ENCODE data around the gene AOC2.

AOC2 gene

DNA sequence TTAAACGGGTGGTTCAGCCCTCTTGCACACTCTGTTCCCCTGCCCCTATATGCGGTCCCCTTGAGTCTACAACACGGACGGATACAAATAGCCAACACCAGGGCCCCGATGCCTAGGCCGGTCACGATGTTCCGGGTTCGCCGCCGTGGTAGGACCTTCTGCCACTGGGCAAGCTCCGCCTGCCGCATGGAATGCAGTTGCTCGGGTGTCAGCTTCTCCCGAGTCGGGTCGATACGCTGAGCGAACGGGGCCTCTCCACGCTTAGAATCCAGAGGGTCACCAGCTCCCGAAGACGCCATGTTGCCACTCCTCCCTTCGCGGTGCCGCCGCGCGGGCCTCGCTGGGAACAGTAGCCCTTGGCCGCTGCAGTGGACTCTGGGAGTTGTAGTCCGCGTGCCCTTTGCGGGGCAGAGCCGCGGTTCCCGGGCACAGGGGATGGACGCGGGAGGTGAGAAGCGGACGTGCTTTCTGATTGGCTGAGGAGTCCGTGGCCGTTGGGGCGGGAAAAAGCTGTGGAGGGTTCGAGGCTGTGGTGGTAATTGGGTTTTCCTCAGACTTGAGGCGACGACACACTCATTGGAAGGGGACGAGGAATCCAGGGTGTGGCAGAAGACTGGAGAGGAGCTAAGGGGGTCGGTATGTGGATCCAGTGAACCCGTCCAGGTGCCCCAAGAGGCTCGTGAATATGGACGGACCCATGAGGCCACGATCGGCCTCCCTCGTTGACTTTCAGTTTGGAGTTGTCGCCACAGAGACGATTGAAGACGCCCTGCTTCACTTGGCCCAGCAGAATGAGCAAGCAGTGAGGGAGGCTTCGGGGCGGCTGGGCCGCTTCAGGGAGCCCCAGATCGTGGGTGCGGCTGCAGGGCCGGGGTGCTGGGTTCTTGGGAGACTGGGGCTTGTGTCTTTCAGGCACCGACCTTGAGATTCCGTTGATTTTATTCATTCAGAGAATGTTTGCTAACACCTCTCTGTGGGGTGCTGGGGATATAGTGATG is 45.7 kb upstream of the AOC2 start, which contains the start of the genes CNTD1 and COA3:
Gene CNTD1 (plus strand): TSS at position 479 of the 998 bp plus-strand sequence. CDS start 207 bp downstream, at position 686.
Gene COA3 (minus strand): TSS at position 322 of the 998 bp plus-strand sequence. CDS start 23 bp downstream, at position 299.
- TF ChIP-seq, protein P1, sequence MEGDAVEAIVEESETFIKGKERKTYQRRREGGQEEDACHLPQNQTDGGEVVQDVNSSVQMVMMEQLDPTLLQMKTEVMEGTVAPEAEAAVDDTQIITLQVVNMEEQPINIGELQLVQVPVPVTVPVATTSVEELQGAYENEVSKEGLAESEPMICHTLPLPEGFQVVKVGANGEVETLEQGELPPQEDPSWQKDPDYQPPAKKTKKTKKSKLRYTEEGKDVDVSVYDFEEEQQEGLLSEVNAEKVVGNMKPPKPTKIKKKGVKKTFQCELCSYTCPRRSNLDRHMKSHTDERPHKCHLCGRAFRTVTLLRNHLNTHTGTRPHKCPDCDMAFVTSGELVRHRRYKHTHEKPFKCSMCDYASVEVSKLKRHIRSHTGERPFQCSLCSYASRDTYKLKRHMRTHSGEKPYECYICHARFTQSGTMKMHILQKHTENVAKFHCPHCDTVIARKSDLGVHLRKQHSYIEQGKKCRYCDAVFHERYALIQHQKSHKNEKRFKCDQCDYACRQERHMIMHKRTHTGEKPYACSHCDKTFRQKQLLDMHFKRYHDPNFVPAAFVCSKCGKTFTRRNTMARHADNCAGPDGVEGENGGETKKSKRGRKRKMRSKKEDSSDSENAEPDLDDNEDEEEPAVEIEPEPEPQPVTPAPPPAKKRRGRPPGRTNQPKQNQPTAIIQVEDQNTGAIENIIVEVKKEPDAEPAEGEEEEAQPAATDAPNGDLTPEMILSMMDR (IDR thresholded peaks at IDR 0.05; ENCODE audit: control insufficient read depth, insufficient read depth, low read depth, low read length, missing control alignments), result no peak
- H3K4me3 ChIP-seq (ENCODE audit: control insufficient read depth, low read depth, low read length), result peak within 1 kb of the TSS; percentile 81
- peak; percentile 32 for DNase-seq (ENCODE audit: low read depth)

DNA sequence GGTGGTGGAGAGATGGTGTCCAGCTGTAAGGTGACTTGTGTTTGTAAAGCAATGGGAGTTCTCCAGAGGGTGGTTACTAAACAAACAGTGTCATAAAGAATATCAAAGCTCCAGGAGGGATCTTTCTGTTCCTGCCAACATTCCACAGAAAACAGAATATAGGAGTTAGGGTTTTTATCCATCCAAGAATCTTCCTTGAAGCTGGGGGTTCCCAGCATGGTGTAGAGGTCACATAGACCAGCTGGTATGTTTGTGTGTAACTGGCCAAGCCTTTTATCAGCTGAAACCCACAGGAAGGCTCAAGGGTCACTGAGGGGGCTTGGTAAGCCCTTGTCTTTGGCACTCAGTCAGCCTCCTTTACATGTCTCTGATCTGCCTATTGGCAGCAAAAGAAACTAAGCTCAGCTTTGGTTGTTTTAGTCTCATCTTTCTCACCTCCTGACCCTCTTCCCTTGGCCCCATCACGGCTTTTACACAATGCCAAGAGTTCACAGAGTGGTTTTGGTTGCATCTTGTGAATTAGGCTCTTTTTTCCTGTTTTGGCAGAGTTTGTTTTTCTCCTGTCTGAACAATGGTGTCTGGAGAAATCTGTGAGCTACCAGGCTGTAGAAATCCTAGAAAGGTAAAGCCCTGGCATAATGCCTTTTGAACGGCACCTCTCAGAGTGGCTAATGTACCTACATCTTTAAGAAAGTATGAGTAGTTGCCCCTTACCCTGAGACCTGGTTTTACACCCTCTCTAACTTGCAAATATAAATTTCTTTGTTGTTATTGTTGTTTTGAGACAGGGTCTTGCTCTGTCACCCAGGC is 41.1 kb upstream of the AOC2 start:
- TF ChIP-seq, protein P1 (IDR thresholded peaks at IDR 0.05; ENCODE audit: control insufficient read depth, insufficient read depth, low read depth, low read length, missing control alignments), result no peak
- DNase-seq (ENCODE audit: low read depth), result no peak
- no peak overlapping the region for H3K4me3 ChIP-seq (ENCODE audit: control insufficient read depth, low read depth, low read length)

DNA sequence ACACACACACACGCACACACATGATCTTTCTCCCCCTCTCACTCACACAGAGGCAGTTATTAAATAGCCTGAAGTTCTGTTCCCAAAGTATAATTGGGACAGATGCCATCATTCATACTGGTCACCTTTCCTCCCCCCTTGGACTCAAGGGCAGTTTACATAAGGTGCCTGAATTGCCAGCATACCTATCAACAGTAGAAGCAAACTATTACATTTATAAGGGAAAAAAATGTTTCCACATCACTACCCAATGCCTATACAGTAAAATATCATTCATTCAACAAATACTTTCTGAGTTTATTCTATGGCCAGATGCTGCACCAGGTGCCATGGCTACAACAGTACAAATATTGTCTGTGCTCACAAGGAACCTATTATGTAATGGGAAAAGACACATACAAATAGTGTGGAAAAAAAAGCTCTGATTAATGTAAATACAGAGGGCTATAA is 39.4 kb upstream of the AOC2 start:
- TF ChIP-seq, protein P1 (IDR thresholded peaks at IDR 0.05; ENCODE audit: control insufficient read depth, insufficient read depth, low read depth, low read length, missing control alignments), result no peak
- no peak for DNase-seq (ENCODE audit: low read depth)

DNA sequence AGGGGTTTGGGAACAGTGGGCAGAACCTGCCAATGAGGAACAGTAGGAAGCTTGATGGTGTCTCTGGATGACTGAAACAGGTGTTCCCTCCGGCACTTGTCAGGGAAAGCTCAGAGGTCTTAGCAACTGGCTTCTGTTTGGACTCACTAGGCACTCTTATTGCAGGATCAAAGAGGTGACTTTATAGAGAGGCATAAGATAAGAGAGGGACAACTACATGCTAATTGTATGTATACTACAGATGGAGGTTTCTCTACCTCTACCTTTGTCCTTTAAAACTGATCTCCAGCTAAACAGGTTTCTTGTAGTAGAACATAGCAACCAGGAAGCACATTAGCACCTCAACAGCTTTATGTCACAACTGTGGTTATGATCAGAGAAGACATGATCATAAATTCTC is 38.1 kb upstream of the AOC2 start:
- H3K4me3 ChIP-seq (ENCODE audit: control insufficient read depth, low read depth, low read length), result no peak overlapping the region
- DNase-seq (ENCODE audit: low read depth), result no peak
- TF ChIP-seq, protein P1 (IDR thresholded peaks at IDR 0.05; ENCODE audit: control insufficient read depth, insufficient read depth, low read depth, low read length, missing control alignments), result no peak

More for the DNA sequence above, 39.4 kb upstream of the AOC2 start:
- H3K4me3 ChIP-seq (ENCODE audit: control insufficient read depth, low read depth, low read length), result no peak overlapping the region

DNA sequence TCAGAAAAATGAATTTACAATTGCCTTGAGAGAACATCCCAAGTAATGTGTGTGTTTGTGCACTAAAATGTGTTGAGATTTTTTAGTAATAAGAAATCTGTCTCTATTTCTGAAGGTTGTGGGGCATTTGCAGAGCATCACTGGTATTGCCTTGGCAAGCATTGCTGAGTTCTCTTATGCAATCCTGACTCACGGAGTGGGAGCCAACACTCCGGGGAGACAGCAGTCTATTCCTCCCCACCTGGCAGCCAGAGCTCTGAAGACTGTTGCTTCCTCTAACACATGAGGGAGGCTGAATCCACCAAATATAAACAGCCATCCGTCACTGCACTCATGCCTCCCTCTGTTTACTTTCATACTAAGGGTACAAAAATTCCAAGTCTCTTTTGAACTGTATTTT is 35.1 kb upstream of the AOC2 start:
- DNase-seq (ENCODE audit: low read depth), result peak; percentile 62
- H3K4me3 ChIP-seq (ENCODE audit: control insufficient read depth, low read depth, low read length), result no peak overlapping the region
- TF ChIP-seq, protein P1 (IDR thresholded peaks at IDR 0.05; ENCODE audit: control insufficient read depth, insufficient read depth, low read depth, low read length, missing control alignments), result no peak
